ENCODE measurements around the gene MAN2B2. TPM values are rescaled to one million over a fixed set of nuclear protein-coding genes. Genes with fewer than 3 reads are reported as not detected.

The MAN2B2 gene
- total RNA-seq, 1 experiment from 2014 or later: 20.1 TPM

DNA sequence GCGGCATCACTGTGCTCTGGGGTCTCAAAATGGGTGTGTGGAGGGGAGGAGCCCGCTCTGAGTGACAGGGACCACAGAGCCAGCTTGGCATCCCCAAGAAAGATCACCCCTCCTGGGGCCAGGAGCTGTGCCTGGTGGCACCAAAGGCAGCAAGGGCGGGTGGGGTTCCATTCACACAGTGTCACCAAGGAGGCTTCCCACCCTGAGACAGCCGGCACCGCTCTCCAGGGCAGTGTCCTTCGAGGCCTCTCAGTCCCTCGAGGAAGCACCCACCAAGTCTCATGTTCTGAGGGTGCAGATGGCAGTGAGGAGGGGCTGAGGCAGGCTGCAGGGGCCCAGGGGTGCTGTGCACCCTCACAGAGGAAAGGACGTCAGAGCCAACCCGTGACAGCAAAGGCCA is 44.0 kb upstream of the MAN2B2 start:
- no peaks in the 10 kb centered on the region for H3K36me3 ChIP-seq (ENCODE audit: insufficient read depth, low read length)
- no peaks in the 10 kb centered on the region for H3K27me3 ChIP-seq (ENCODE audit: low read length)
- H3K4me1 ChIP-seq (ENCODE audit: low read length): no peaks in the 10 kb centered on the region
- H3K9me2 ChIP-seq (replicated peaks; ENCODE audit: insufficient read depth, low read length): no peaks in the 10 kb centered on the region
- H3K4me3 ChIP-seq (ENCODE audit: low read length): no peak overlapping the region
- H2AFZ ChIP-seq (ENCODE audit: low read length): no peak overlapping the region
- H3K9me3 ChIP-seq (ENCODE audit: low read length): no peaks in the 10 kb centered on the region
- no peak overlapping the region for H3K9ac ChIP-seq (ENCODE audit: low read length)
- H3K27ac ChIP-seq (ENCODE audit: low read length): no peak overlapping the region
- H4K20me1 ChIP-seq (ENCODE audit: insufficient read depth, low read depth, low read length): no peaks in the 10 kb centered on the region
- no peak overlapping the region for H3K4me2 ChIP-seq (ENCODE audit: low read depth, low read length, poor library complexity, severe bottlenecking)
- DNase-seq: no peak
- no peaks in the 10 kb centered on the region for H3K79me2 ChIP-seq (ENCODE audit: low read length)

DNA sequence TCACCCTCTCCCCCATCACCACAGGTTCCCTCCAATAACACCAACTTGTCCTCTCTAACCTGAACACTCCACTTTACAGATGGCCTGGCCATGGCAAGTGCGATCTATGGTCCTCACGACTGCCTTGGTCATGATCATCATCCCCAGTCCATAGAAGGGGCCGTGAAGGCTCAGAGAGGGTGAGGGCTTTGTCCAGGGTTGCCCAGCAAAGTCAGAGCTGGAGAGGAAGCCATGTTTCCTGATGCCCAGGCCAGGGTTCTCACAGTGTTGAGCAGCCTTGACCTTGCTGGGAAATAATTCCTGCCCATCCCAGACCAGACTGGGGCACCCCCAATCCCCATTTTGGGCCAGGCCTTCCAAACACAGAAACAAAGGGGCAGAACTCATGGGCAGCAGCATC is 42.9 kb upstream of the MAN2B2 start:
- H3K4me2 ChIP-seq (ENCODE audit: low read depth, low read length, poor library complexity, severe bottlenecking): no peak overlapping the region
- no peak overlapping the region for H2AFZ ChIP-seq (ENCODE audit: low read length)
- H3K9me3 ChIP-seq (ENCODE audit: low read length): no peaks in the 10 kb centered on the region
- H3K36me3 ChIP-seq (ENCODE audit: insufficient read depth, low read length): no peaks in the 10 kb centered on the region
- H3K27me3 ChIP-seq (ENCODE audit: low read length): no peaks in the 10 kb centered on the region
- no peak overlapping the region for H3K9ac ChIP-seq (ENCODE audit: low read length)
- DNase-seq: no peak
- H3K79me2 ChIP-seq (ENCODE audit: low read length): no peaks in the 10 kb centered on the region
- H3K4me1 ChIP-seq (ENCODE audit: low read length): no peaks in the 10 kb centered on the region
- no peak overlapping the region for H3K27ac ChIP-seq (ENCODE audit: low read length)
- no peak overlapping the region for H3K4me3 ChIP-seq (ENCODE audit: low read length)
- H4K20me1 ChIP-seq (ENCODE audit: insufficient read depth, low read depth, low read length): no peaks in the 10 kb centered on the region
- H3K9me2 ChIP-seq (replicated peaks; ENCODE audit: insufficient read depth, low read length): no peaks in the 10 kb centered on the region

DNA sequence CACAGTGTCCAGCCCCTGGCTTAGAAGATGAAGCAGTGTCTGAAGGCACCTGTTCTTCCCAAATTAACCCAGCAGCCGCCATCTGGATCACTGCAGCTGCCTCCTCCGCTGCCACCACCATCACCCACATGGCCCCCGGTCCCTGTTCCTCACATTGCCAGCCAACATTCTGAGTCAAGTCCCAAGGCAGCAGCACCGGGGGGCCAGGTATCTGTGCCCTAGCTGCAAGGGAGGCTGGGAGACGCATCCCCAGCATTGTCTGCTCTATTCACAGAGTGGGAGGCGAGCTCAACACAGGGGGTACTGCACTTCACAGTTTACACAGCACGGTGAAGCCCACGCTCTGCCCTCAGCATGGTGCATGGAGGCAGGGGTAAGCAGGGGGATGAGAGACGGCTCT is 42.3 kb upstream of the MAN2B2 start:
- H3K4me2 ChIP-seq (ENCODE audit: low read depth, low read length, poor library complexity, severe bottlenecking): no peak overlapping the region
- no peaks in the 10 kb centered on the region for H3K79me2 ChIP-seq (ENCODE audit: low read length)
- no peaks in the 10 kb centered on the region for H3K36me3 ChIP-seq (ENCODE audit: insufficient read depth, low read length)
- no peak overlapping the region for H3K9ac ChIP-seq (ENCODE audit: low read length)
- no peak overlapping the region for H3K4me3 ChIP-seq (ENCODE audit: low read length)
- no peak overlapping the region for H3K27ac ChIP-seq (ENCODE audit: low read length)
- DNase-seq: no peak
- H3K27me3 ChIP-seq (ENCODE audit: low read length): no peaks in the 10 kb centered on the region
- no peak overlapping the region for H2AFZ ChIP-seq (ENCODE audit: low read length)
- no peaks in the 10 kb centered on the region for H3K9me2 ChIP-seq (replicated peaks; ENCODE audit: insufficient read depth, low read length)
- H4K20me1 ChIP-seq (ENCODE audit: insufficient read depth, low read depth, low read length): no peaks in the 10 kb centered on the region
- no peaks in the 10 kb centered on the region for H3K4me1 ChIP-seq (ENCODE audit: low read length)
- no peaks in the 10 kb centered on the region for H3K9me3 ChIP-seq (ENCODE audit: low read length)

DNA sequence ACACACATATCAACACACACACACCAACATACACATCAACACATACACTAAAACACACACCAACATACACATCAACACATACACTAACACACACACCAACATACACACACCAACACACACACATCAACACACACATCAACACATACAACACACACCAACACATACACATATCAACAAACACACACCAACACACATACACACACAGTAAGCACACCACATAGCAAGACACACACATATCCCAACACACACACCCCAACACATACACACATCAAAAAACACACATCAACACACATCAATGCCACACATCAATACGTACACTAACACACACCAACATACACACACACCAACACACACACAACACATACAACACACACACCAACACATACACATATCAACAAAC is 40.9 kb upstream of the MAN2B2 start:
- H3K9me2 ChIP-seq (replicated peaks; ENCODE audit: insufficient read depth, low read length): no peaks in the 10 kb centered on the region
- H3K79me2 ChIP-seq (ENCODE audit: low read length): no peaks in the 10 kb centered on the region
- no peak overlapping the region for H3K4me3 ChIP-seq (ENCODE audit: low read length)
- no peaks in the 10 kb centered on the region for H3K36me3 ChIP-seq (ENCODE audit: insufficient read depth, low read length)
- no peak overlapping the region for H2AFZ ChIP-seq (ENCODE audit: low read length)
- DNase-seq: no peak
- H3K4me1 ChIP-seq (ENCODE audit: low read length): no peaks in the 10 kb centered on the region
- no peak overlapping the region for H3K4me2 ChIP-seq (ENCODE audit: low read depth, low read length, poor library complexity, severe bottlenecking)
- H3K9me3 ChIP-seq (ENCODE audit: low read length): no peaks in the 10 kb centered on the region
- H3K9ac ChIP-seq (ENCODE audit: low read length): no peak overlapping the region
- no peak overlapping the region for H3K27ac ChIP-seq (ENCODE audit: low read length)
- H3K27me3 ChIP-seq (ENCODE audit: low read length): no peaks in the 10 kb centered on the region
- H4K20me1 ChIP-seq (ENCODE audit: insufficient read depth, low read depth, low read length): no peaks in the 10 kb centered on the region

DNA sequence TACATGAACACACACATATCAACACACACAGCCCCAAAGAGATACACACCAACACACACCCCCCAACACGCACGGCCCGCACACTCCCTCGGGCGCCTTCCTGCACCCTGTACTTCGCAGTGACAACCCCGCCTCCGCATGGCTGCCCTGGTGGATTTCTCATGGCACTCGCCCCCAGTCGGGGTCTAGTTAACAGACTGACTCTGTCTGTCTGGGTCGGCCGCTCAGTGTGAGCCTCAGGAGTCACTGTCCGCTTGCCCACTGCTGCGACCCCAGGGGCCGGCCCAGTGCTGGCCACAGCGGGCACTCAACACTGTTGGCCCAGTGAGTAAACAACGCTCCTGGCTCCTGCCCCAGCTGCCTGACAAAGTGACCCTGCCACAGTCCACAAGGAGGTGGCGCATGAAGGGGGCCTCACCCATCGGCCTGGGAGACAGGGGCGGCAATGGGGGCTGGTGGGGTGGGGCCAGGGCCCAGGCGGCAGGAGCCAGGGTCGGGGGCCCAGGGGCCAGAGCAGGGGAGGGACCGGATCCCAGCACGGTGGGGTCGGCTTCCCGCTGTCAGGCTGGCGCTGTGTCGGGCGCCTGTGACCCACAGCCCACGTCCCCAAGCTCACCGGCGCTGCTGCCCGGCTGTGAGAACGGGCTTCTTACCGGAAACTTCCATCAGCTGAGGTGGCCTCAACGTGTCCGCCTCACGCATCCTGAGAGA is 40.2 kb upstream of the MAN2B2 start:
- DNase-seq: no peak
- Histone ChIP-seq H3K9ac (ENCODE audit: low read length) (no peak overlapping the region), H3K4me3 (ENCODE audit: low read length) (no peak overlapping the region), H3K27me3 (ENCODE audit: low read length) (no peaks in the 10 kb centered on the region), H3K4me1 (ENCODE audit: low read length) (no peaks in the 10 kb centered on the region), H3K4me2 (ENCODE audit: low read depth, low read length, poor library complexity, severe bottlenecking) (no peak overlapping the region), H3K27ac (ENCODE audit: low read length) (no peak overlapping the region), H2AFZ (ENCODE audit: low read length) (no peak overlapping the region), H4K20me1 (ENCODE audit: insufficient read depth, low read depth, low read length) (no peaks in the 10 kb centered on the region), H3K79me2 (ENCODE audit: low read length) (no peaks in the 10 kb centered on the region), H3K9me2 (replicated peaks; ENCODE audit: insufficient read depth, low read length) (no peaks in the 10 kb centered on the region), H3K36me3 (ENCODE audit: insufficient read depth, low read length) (no peaks in the 10 kb centered on the region), H3K9me3 (ENCODE audit: low read length) (no peaks in the 10 kb centered on the region)

DNA sequence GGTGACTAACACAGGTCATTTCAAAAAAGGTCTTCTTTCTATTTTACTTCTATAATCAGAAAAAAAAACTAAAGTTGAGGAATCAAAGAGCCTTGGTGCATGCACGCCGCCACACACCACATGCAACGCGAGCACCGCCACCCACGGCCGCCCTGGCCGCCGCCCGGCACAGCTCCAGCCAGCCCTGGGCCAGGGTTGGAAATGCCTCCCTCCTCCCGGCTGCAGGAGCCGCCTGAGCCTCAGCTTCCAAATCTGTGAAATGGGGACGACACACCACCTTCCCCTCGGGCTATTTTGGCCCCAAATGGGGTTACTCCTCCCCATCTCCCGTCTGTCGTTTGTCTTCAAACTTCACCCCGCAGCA is 39.7 kb upstream of the MAN2B2 start:
- no peaks in the 10 kb centered on the region for H3K4me1 ChIP-seq (ENCODE audit: low read length)
- no peaks in the 10 kb centered on the region; the same call in 1 of the 2 replicates for H3K9me3 ChIP-seq (ENCODE audit: low read length)
- H3K4me3 ChIP-seq (ENCODE audit: low read length): no peak overlapping the region
- DNase-seq: no peak
- H4K20me1 ChIP-seq (ENCODE audit: insufficient read depth, low read depth, low read length): no peaks in the 10 kb centered on the region
- no peak overlapping the region for H3K4me2 ChIP-seq (ENCODE audit: low read depth, low read length, poor library complexity, severe bottlenecking)
- no peaks in the 10 kb centered on the region for H3K36me3 ChIP-seq (ENCODE audit: insufficient read depth, low read length)
- no peak overlapping the region for H3K9ac ChIP-seq (ENCODE audit: low read length)
- H3K79me2 ChIP-seq (ENCODE audit: low read length): no peaks in the 10 kb centered on the region
- H3K27ac ChIP-seq (ENCODE audit: low read length): no peak overlapping the region
- H2AFZ ChIP-seq (ENCODE audit: low read length): no peak overlapping the region
- no peaks in the 10 kb centered on the region for H3K9me2 ChIP-seq (replicated peaks; ENCODE audit: insufficient read depth, low read length)
- H3K27me3 ChIP-seq (ENCODE audit: low read length): no peaks in the 10 kb centered on the region

DNA sequence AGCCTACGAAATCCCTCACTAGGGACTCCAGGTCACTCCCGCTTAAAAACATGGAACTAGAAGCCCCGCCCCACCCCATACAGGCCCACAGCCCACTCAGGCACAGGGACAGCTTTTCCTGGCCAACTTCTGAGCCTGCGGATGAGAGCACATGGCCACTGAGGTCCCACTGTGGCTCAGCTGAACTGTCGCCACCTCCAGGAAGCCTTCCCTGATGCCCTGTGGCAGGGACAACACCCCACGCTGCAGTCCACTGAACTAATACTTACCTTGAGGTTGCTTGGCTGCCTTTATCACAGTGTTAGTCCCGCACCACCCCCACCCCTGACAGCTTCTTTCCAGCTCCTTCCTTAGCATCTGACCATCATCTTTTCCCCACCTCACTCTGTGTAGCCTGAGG is 39.3 kb upstream of the MAN2B2 start:
- H3K27ac ChIP-seq (ENCODE audit: low read length): no peak overlapping the region
- DNase-seq: no peak

DNA sequence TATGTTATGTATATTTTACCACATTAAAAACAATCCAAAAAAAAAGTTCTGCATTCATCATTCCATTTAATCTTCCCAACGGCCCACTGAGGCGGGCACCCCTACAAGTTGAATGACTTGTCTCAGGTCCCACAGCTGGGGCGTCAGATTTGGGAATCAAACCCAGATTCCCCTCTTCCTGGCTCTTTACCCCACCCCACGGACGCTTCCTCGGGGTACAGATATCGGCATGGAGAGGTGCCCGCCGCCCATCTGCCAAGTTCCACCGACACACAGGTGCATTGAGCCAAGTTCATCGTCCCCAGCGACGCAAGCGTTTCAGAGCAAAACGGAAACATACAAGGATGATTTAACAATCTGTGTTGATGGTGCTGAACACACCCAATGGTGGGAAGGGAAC is 36.9 kb upstream of the MAN2B2 start:
- no peaks in the 10 kb centered on the region for H3K36me3 ChIP-seq (ENCODE audit: insufficient read depth, low read length)
- no peaks in the 10 kb centered on the region; the same call in 1 of the 2 replicates for H3K9me3 ChIP-seq (ENCODE audit: low read length)
- no peaks in the 10 kb centered on the region for H3K4me1 ChIP-seq (ENCODE audit: low read length)
- H3K9me2 ChIP-seq (replicated peaks; ENCODE audit: insufficient read depth, low read length): no peaks in the 10 kb centered on the region
- no peak for DNase-seq
- H3K27me3 ChIP-seq (ENCODE audit: low read length): no peaks in the 10 kb centered on the region
- no peaks in the 10 kb centered on the region for H3K79me2 ChIP-seq (ENCODE audit: low read length)
- no peak overlapping the region for H3K4me3 ChIP-seq (ENCODE audit: low read length)
- no peak overlapping the region for H3K27ac ChIP-seq (ENCODE audit: low read length)
- H3K4me2 ChIP-seq (ENCODE audit: low read depth, low read length, poor library complexity, severe bottlenecking): no peak overlapping the region
- H3K9ac ChIP-seq (ENCODE audit: low read length): no peak overlapping the region
- no peak overlapping the region for H2AFZ ChIP-seq (ENCODE audit: low read length)
- H4K20me1 ChIP-seq (ENCODE audit: insufficient read depth, low read depth, low read length): no peaks in the 10 kb centered on the region

More for the DNA sequence above, 39.3 kb upstream of the MAN2B2 start:
- no peak overlapping the region for H3K9ac ChIP-seq (ENCODE audit: low read length)
- no peak overlapping the region for H3K4me3 ChIP-seq (ENCODE audit: low read length)
- no peaks in the 10 kb centered on the region for H3K36me3 ChIP-seq (ENCODE audit: insufficient read depth, low read length)
- no peaks in the 10 kb centered on the region for H3K4me1 ChIP-seq (ENCODE audit: low read length)
- H4K20me1 ChIP-seq (ENCODE audit: insufficient read depth, low read depth, low read length): no peaks in the 10 kb centered on the region
- no peak overlapping the region for H2AFZ ChIP-seq (ENCODE audit: low read length)
- no peaks in the 10 kb centered on the region for H3K9me2 ChIP-seq (replicated peaks; ENCODE audit: insufficient read depth, low read length)
- H3K79me2 ChIP-seq (ENCODE audit: low read length): no peaks in the 10 kb centered on the region
- H3K27me3 ChIP-seq (ENCODE audit: low read length): no peaks in the 10 kb centered on the region
- H3K4me2 ChIP-seq (ENCODE audit: low read depth, low read length, poor library complexity, severe bottlenecking): no peak overlapping the region
- H3K9me3 ChIP-seq (ENCODE audit: low read length): no peaks in the 10 kb centered on the region; the same call in 1 of the 2 replicates
